ENCODE data around the gene PDE4D. TPM values are rescaled to one million over a fixed set of nuclear protein-coding genes. Genes with fewer than 3 reads are reported as not detected.
"Not testable (repeated sequence)": the region's sequence is repeated elsewhere in the genome, so short reads cannot be mapped to it uniquely, and the experiment has no call there.

The PDE4D gene
- polyA plus RNA-seq, 3 donors, result 20.8 to 22.7 (median 21.8) TPM

GRCh38 chr5:59487068-59487686, 406.3 kb downstream of the PDE4D start:
- DNase-seq (ENCODE audit: low read depth in 3 of 3, low spot score in 2 of 3), result no peak

- DNase-seq (ENCODE audit: low read depth in 3 of 3, low spot score in 2 of 3), result no peak
These were observed 407.0 kb downstream of the PDE4D start for GRCh38 chr5:59486508-59486907.

- no peak for DNase-seq (ENCODE audit: low read depth in 3 of 3, low spot score in 2 of 3)
These were observed 407.7 kb downstream of the PDE4D start for GRCh38 chr5:59485629-59486439.

GRCh38 chr5:59485107-59485506, 408.4 kb downstream of the PDE4D start:
- no peak for DNase-seq (ENCODE audit: low read depth in 3 of 3, low spot score in 2 of 3)

- no peak for DNase-seq (ENCODE audit: low read depth in 3 of 3, low spot score in 2 of 3)
These were observed 408.9 kb downstream of the PDE4D start for GRCh38 chr5:59484618-59485017.

GRCh38 chr5:59483971-59484472, 409.5 kb downstream of the PDE4D start:
- DNase-seq (ENCODE audit: low read depth in 3 of 3, low spot score in 2 of 3), result no peak

- DNase-seq (ENCODE audit: low read depth in 3 of 3, low spot score in 2 of 3), result no peak
These were observed 414.4 kb downstream of the PDE4D start for GRCh38 chr5:59479086-59479485.

GRCh38 chr5:59474324-59474723, 419.2 kb downstream of the PDE4D start:
- no peak for DNase-seq (ENCODE audit: low read depth in 3 of 3, low spot score in 2 of 3)

GRCh38 chr5:59473611-59474010, 419.9 kb downstream of the PDE4D start:
- no peak for DNase-seq (ENCODE audit: low read depth in 3 of 3, low spot score in 2 of 3)

GRCh38 chr5:59471463-59471862, 422.1 kb downstream of the PDE4D start:
- no peak for DNase-seq (ENCODE audit: low read depth in 3 of 3, low spot score in 2 of 3)

- DNase-seq (ENCODE audit: low read depth in 3 of 3, low spot score in 2 of 3), result no peak
These were observed 425.6 kb downstream of the PDE4D start for GRCh38 chr5:59467969-59468368.

- DNase-seq (ENCODE audit: low read depth in 3 of 3, low spot score in 2 of 3), result no peak
These were observed 427.3 kb downstream of the PDE4D start for GRCh38 chr5:59466271-59466670.

GRCh38 chr5:59464969-59465368, 428.6 kb downstream of the PDE4D start:
- DNase-seq (ENCODE audit: low read depth in 3 of 3, low spot score in 2 of 3), result no peak

GRCh38 chr5:59463618-59464166, 429.8 kb downstream of the PDE4D start:
- not testable (repeated sequence) for DNase-seq (ENCODE audit: low read depth in 3 of 3, low spot score in 2 of 3)

GRCh38 chr5:59462956-59463355, 430.6 kb downstream of the PDE4D start:
- no peak for DNase-seq (ENCODE audit: low read depth in 3 of 3, low spot score in 2 of 3)

GRCh38 chr5:59460368-59461153, 433.0 kb downstream of the PDE4D start:
- no peak for DNase-seq (ENCODE audit: low read depth in 3 of 3, low spot score in 2 of 3)

GRCh38 chr5:59458966-59459729, 434.4 kb downstream of the PDE4D start:
- no peak for DNase-seq (ENCODE audit: low read depth in 3 of 3, low spot score in 2 of 3)

GRCh38 chr5:59458321-59458720, 435.2 kb downstream of the PDE4D start:
- DNase-seq (ENCODE audit: low read depth in 3 of 3, low spot score in 2 of 3), result no peak

- DNase-seq (ENCODE audit: low read depth in 3 of 3, low spot score in 2 of 3), result no peak
These were observed 443.5 kb downstream of the PDE4D start for GRCh38 chr5:59449905-59450644.

- no peak for DNase-seq (ENCODE audit: low read depth in 3 of 3, low spot score in 2 of 3)
These were observed 447.2 kb downstream of the PDE4D start for GRCh38 chr5:59446356-59446755.
